Suppressor macrophage treated with lipopolysaccharide for 4 hours (primary cell): ENCODE measurements around the gene MED14.

Experiments
- DNase-seq: peaks from one replicate; pipeline ENCODE4 v3.0.0-alpha.2; 2020

Gene MED14

DNA sequence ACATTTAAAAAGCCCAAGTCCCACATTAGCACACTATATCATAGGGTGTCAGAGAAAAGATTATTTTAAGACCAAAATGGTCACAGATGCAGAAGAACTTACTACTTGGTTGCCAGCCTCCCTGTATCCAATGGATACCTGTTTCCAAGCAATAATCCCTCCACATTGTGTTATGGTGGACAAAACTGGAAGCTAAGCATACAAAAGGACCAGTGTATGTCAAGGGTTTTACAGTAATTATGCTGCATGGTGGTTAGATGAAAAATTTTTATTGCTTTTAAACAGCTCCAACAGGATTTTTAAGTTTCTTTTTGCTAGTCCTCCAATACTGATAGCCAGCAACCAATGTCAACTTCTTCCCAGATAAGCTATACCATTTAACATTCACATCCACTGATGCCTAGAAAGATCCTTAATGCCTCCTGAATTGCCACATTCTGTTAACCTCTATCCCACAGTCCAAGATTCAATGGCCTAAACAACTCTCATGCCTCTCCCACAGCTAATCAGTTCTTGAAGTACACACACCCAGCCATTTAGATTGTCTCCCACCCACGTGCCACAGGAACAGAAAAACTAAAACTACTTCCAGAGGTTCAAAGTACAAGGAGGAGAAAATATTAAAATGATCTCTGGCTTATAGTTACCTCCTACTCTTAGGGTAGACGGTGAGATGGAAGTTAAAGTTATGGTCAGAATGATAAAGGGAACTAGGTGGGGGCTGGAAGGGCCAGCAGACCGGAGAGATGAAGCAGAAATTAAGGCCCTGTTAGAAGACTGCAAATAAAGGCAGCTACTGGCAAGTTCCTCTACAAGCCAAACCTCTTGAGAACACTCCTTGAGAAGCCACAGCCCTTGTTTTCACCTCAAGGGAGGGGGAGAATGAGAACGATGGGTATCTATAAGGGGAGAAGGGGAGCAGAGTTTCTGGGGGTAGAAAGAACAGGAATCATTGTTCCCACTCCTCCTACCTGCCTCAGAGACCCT, 5.5 kb downstream of the MED14 start:
- DNase-seq, result no peak

DNA sequence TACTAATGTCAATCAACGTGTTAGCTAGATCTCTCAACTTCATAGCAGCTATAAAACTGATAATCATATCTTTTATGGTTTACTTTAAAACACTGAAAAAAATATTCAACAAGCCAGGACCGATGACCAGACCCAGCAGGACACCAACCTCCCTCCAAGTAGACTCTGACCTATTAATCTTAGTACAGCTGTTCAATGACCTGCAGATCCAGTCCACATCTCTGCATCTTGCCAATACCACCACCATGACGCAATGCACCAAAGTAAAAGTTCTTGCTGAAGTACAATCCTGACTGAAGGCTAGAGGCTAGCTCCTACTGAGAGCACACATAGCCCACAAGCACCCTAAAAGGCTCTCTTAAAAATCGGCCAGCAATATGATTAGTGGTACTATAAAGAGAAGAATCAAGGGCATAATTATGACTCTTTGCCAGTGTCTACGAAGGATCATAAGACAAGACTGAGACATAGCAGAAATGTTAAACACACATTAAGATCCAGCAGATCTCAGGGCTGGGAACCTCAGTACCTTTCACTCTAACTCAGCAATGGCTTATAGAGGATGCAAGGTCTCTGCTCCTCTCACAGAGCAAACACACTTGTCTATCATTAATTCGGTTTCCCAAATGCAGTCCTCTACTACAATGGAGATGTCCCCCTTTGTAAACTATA, 7.6 kb downstream of the MED14 start:
- DNase-seq, result no peak

DNA sequence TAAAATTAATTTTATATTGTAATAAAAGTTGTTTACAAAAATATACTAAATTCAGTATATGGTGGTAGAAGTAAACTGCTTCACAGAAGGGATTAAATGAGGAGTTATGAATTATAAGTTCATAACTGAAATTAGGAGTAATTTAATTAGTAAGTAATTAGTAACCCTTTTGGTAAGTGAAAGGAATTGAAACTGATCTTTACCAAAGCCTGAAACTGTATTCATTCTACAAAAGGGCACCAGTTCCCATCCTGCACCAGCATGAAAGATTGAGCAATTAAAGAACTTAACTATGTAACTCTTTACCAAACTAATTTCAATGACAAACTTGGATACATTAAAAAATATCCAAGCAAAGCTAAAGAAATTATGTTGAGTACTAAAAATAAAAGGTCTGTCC, 8.2 kb downstream of the MED14 start:
- no peak for DNase-seq

DNA sequence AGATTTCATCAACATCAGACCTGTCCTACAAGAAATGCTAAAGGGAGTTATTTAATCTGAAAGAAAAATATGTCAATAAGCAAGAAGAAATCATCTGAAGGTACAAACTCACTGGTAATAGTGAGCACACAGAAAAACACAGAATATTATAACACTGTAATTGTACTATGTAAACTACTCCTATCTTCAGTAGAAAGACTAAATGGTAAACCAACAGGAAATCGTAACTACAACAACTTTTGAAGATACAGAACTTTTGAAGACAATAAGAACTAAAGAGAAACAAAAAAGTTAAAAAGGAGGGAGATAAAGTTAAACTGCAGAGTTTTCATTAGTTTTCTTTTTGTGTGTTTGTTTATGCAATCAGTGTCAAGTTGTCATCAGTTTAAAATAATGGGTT, 12.4 kb downstream of the MED14 start:
- DNase-seq, result no peak

DNA sequence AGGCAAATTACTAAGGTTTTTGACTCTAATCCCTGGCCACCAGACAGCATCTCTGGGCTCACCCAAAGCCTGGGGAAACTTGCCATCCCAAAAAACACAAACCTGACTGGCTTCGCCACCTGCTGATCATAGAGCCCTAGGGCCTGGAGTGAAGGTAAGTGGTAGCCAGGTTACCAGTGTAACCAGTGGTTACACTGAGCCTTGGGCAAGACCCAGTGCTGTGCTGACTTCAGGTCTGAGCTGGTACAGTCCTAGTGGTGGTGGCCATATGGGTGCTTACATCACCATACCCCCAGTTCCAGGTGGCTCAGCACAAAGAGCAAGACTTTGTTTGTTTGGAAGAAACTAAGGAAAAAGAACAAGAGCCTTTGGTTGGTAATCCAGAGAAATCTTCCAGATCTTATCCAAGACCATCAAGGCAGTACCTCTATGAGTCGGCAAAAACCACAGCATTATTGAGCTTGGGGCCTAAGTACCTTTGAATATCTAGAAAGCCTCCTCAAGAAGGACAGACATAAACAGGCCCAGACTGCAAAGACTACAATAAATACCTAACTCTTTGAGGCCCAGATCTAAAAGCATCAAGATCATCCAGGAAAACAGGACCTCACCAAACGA, 13.7 kb downstream of the MED14 start:
- no peak for DNase-seq

DNA sequence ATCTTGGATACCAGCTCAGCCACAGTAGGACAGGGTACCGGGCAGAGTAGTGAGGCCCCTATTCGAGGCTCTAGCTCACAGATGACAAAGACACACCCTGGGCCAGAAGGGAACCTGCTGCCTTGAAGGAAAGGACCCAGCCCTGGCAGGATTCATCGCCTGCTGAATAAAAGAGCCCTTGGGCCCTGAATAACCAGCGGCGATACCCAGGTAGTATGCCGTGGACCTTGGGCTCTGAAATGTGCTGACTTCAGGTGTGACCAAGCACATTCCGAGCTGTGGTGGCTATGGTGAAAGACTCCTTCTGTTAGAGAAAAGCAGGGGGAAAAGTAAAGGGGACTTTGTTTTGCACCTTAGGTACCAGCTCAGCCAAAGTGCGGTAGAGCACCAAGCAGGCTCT, 14.6 kb downstream of the MED14 start:
- DNase-seq, result no peak

DNA sequence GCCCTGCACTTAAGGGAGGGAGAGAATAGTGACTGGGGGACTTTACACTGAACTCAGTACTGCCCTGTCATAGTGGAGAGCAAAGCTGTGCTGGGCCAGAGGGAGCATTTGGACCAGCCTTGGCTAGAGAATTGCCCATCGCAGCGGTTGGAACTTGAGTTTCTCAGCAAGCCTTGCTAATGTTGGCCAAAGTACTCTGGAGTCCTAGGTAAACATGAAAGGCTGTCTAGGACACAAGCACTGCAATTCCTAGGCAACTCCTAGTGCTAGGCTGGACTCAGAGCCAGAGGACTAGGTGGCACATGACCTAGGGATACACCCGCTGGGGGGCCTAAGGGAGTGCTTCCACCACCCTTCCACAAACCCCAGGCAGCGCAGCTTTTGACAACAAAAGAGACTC, 15.0 kb downstream of the MED14 start:
- no peak for DNase-seq

DNA sequence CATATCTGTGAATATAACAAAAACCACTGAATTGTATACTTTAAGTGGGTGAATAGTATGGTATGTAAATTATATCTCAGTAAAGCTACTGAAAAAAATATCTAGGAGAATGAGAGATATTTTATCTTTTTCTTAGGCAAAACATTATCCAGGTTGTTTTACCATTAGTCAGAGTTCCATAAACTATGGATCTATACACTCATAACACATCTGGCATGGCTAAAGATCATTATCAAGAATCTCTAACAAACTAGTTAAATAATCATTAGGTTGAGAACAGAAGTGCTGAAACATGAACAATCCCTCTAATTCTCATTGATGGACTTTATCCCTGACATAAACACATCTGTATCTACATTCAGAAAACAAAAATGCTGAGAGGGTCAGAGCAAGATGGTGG, 15.6 kb downstream of the MED14 start:
- no peak for DNase-seq

DNA sequence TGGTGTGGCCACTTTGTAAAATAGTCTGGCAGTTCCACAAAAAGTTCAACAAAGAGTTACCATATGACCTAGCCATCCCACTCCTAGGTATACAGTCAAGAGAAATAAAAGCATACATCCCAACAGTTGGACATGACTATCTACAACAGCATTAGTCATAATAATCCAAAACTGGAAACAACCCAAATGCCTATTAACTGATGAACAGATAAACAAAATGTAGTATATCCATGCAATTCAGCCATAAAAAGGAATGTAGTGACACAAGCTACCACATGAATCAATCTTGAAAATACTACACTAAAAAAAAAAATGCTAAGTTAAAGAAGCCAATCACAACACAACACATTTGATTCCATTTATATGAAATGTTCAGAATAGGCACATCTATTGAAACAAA, 16.1 kb downstream of the MED14 start:
- no peak for DNase-seq

DNA sequence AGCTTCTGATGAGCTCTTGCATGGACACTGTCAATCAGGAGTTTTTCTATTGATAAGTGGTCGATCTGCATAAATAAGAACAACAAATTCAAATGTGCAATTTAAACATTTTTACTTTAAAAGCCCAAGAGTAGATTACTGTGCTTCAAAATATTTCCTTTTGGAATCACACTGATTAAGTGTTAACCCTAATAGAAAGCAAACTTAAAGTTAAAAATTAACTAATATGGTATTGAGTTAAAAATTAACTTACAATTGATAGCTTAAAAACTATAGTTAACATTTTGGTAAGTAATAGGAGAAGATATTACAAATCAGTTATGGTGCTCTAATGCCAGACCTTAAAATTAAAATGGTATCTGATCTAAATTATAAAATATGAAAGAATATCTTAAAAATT, 25.9 kb downstream of the MED14 start:
- no peak for DNase-seq

DNA sequence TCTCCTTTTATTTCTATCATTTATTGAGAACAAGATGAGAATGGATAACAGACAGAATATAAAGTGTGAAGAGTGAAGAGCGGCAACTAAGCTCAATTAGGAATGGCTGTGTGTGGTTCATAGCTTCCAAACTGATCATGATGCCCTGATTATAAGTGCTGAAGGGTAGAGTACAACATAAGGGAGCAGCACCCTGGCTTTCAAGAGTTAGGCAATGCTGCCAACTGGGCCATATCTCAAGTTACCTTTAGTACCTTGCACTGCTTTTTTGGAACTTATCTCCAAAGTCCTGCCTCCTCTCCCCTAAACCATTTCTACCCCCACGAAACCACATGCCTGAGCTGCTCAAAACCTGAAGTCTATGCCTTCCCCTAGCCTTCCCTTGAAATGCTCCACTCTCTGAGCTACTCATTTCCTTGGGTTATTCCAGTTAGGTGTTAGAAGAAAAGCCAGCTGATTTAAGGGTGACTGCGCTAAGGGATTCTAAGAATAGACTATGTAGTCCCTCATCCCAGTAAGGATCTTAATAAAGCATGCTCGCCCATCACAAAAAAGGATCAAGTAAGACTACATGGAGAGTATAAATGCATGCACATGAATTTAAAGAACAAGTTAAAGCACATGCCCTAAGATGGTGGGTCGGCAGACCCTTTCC, 29.6 kb downstream of the MED14 start:
- no peak for DNase-seq

DNA sequence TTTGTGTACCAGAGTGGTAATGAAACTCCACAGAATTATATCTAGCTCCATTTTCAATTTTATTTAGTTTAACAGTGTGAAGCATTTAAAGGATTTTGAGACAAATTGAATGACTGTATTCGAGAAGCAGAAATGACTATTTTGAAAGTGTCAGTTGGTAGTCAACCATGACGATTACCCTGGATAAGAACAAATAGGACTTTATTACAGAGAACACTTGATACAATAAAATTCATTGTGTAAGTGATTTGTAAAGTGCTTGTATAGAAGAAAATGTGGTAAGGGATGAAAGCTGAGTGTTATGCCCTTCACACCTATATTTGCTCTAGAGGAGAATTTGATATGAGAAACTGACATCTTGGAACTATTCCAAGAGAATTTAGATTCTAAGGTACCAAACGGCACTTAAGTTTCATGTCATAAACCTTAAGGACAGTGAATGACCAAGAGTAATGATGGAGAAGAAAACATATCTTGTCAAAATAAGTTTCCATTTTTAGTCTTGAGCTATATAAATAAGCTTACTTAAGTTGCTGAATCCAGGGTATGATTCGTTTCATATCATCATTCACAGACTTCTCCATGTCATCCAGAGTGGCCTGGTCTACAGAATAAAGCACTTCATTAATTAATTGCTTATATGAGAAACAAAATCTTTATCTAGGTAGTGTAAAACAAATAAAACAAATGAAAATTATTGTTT, 34.6 kb downstream of the MED14 start:
- no peak for DNase-seq

DNA sequence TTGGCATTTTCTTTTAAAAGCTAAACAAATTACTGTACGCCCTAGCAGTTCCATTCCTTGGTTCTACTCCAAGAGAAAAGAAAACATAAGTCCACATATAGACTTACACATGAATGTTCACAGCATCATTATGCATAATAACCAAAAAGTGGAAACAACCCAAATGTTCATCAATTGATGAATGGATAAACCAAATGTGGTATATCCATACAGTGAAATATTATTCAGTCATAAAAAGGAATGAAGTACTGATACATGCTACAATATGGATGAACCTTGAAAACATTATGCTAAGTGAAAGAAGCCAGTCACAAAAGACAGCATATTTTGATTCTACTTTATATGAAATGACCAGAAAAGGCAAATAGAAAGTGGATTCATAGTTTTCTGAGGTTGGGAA, 36.5 kb downstream of the MED14 start:
- DNase-seq, result no peak

DNA sequence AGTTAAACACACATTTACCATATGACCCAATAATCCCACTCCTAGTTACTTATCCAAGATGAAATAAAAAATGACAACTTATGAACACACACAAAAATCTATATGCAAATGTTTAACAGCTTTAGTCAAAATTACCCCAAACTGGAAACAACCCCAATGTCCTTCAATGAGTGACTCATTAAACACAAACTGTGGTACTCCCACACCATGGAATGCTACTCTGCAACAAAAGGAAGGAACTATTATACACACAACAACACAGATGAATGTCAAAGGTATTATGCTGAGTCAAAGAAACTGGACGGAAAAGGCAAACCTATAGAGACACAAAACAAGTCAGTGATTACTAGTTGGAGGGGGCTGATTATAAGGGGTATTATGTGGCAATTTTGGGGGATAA, 40.5 kb downstream of the MED14 start:
- DNase-seq, result peak; percentile 5

DNA sequence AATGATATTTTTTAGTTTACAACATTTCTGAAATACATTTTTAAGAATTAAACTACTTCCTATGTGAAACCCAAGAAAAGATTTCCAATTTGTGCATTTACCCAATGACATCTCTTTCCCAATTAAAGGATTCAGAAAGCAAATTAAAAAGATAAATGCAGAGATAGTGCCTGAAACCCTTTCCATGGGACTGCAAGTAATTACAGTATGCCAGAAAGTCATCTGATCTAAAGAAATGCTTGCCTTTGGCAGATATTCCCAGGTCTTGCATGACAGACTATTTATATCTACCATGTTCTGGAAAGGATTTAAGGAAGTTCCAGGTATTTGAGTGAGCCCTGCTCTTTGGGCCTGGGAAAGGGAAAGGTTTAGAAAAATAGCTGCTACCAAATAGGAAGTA, 46.4 kb downstream of the MED14 start:
- no peak for DNase-seq

DNA sequence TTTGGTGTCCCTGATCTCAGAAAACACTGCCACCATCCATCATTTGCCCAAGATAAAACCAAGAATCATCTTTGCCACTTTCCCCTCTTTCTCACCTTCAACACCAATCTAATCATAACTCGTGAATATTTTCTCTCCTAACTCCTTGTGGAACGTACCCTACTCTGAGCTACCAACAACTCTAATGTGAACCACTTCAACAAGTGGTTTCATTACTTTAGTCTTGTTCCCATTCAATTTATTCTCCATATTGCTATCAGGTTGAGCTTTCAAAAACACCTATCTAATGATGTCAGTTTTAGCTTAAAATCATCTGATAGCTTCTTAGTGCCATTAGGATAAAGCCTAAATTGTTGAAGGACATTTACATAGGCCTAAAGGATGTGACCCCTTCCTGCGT, 48.2 kb downstream of the MED14 start:
- no peak for DNase-seq

DNA sequence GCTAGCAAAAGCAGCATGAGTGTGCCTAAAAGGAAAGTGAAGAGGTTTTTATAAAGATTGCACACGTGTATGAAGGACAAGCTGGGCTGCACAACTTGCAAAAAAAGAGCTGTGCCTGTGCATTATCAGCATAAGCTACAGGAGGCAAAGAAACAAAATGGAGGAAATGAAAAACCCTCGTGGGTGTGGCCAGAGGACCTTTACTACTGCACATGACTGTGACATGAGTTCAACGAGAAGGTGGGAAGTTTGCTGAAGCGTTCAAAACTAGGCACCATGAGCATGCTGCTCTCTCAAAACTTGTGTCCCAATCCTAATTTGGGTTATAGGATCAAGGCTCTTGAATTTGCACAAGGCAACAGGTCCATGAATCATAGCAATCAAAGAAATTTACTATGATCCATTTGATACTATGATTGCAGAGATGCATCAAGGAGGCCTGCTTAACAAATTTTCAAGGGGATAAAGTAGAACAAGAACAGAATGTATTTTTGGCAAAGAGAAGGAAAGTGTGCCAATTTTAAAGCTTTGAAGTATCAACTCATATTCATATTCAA, 49.9 kb downstream of the MED14 start:
- peak; percentile 9 for DNase-seq

DNA sequence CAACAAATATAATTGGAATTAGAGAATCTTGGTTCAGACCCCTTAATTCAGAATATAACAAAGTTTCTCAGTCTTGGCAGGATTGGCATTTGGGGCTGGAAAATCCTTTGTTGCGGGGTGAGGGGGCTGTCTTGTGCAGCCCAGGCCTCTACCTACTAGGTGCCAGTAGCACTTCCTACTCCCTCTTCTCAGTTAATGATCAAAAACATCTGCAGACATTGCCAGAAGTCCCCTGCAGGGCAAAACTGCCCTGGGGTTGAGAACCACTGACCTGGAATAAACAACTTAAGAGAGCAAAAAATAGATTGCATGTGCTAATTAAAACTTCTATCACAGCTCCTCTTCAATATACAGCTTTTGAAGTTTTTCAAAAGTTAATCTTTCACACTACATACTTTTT, 51.2 kb downstream of the MED14 start:
- DNase-seq, result no peak

DNA sequence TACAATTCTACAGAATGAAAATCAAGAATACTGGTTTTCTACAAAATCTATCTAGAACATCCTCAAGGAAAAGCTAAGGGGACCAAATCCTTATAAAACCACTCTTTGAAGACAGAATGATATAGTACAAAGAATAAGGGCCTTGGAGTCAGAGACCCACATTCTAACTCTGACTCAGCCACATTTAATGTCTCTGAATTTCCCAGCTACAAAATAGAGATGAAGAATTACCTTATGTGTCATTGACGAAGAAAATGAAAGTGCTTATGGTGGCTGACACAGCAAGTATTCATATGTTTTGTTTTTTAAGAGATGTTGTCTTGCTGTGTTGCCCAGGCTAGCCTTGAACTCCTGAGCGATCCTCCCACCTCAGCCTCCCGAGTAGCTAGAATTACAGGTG, 52.1 kb downstream of the MED14 start:
- DNase-seq, result peak; percentile 6

DNA sequence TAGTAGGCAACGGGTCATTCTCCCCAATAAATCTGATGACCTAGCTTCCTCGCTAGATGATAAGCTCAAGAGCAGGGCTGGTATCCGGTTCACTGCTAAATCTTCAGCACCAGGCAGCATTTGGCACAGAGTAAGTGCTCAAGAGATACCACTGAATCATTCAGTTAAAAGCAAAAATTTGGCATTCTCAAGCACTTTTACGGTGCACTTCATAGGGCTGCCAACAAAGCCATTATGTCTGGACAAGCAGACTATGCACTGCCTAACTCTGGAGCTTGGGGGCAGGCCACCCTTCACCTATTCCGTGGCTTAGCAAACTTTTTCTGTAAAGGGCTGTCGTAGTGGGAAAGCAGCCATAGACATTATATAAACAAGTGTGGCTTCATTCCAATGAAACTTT, 64.2 kb downstream of the MED14 start:
- DNase-seq, result no peak

DNA sequence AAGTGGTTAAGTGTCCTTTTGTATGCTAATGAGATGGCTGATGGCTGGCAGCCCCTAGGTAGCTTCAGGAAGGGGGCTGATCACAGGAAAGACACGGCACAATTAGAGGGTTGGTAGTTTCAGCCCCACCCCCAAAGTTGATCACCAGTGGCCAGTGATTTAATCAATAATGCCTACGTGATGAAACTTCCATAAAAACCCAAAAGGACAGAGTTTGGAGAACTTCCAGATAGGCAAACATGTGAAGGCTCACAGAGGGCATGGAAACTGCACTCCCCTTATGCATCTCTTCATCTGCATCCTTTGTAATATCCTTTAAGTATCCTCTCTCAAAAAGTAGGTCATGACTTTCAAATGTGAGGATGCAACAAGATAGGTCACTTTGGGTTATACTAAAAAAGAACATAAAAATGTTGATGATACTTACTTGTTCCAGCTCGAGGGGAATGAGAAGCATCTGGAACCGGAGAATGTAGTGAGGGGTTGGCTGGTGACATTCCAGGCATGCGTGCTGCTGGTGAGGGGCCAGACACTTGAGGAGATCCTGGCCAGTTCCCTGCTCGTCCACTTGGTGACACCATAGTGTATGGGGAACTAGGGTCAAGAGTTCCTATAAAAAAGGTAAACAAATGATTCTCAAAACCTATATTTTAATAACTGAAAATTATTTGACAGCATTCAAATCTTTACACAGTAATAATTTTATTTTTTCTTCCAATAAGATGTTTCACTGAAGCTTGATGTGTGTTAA, 71.3 kb downstream of the MED14 start:
- DNase-seq, result no peak
